ENCODE measurements around the gene BSCL2.
"Not testable (repeated sequence)": the region's sequence is repeated elsewhere in the genome, so short reads cannot be mapped to it uniquely, and the experiment has no call there.

BSCL2 gene

GRCh38 chr11:62682518-62682917, 24.7 kb downstream of the BSCL2 start:
- no peak for DNase-seq

DNA sequence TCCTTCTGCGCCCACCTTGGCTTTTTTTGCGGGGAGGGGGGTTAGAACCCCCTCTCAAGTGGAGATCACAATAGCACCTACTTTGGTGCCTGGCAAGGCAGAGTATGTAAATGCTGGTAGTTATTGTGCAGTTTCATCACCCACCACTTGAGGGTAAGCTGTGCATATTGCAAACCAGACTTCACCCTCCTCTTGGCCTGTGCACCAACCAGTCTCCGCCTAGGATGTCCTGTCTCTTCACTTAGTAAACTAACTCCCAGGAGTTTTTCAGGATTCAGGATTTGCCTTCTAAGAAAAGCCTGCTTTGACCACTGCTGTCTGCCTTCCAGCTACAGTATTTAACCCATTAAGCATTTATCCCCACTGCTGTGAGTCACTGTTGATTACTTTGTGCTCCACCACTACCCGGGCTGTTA, 26.4 kb downstream of the BSCL2 start:
- DNase-seq, result peak; percentile 81

- peak; percentile 89 for DNase-seq
These were observed 28.2 kb downstream of the BSCL2 start, which contains the start of gene UBXN1 for GRCh38 chr11:62678770-62679696. Gene UBXN1, minus strand, starts transcription at chr11:62679073. Its CDS starts 150 bp downstream, at chr11:62678923.

- no peak for DNase-seq
These were observed 28.8 kb downstream of the BSCL2 start for GRCh38 chr11:62678433-62678769.

- DNase-seq, result no peak
These were observed 29.5 kb downstream of the BSCL2 start for GRCh38 chr11:62677714-62678113.

GRCh38 chr11:62677156-62677555, 30.1 kb downstream of the BSCL2 start:
- no peak for DNase-seq

GRCh38 chr11:62676698-62677097, 30.5 kb downstream of the BSCL2 start:
- no peak for DNase-seq

DNA sequence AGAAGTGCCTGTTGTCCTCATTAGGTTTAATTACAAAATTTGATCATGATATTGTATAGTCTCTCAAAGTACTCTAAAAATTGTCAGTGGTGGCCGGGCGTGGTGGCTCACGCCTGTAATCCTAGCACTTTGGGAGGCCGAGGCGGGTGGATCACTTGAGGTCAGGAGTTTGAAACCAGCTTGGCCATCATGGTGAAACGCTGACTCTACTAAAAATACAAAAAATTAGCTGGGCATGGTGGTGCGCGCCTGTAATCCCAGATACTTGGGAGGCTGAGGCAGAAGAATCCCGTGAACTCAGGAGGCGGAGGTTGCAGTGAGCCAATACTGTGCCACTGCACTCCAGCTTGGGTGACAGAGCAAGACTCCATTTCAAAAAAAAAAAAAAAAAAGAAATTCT, 31.8 kb downstream of the BSCL2 start:
- DNase-seq, result not testable (repeated sequence)

DNA sequence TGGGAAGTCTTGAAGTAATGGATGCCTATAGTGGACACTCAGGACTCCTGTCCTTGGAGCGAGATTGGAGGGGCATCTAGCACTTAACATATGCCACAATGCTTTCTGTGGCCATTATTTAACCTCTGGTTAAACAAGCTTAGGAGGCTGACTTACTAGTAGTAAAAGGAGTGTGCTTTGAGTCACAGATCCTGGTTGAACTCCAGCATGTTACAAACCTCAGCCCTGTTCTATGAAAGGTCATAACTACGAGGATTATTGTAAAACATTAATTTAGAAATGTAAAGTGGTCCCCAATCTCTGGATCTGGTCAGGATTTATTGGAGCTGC, 34.1 kb downstream of the BSCL2 start:
- DNase-seq, result no peak

- peak; percentile 88 for DNase-seq
These were observed 35.4 kb downstream of the BSCL2 start, which contains the start of the genes LBHD1 and UQCC3 for GRCh38 chr11:62671608-62672389. Gene LBHD1, minus strand, starts transcription at chr11:62672267. Its CDS starts 2,236 bp downstream, at chr11:62670031. Gene UQCC3, plus strand, starts transcription at chr11:62671673. Its CDS starts 73 bp downstream, at chr11:62671746.

DNA sequence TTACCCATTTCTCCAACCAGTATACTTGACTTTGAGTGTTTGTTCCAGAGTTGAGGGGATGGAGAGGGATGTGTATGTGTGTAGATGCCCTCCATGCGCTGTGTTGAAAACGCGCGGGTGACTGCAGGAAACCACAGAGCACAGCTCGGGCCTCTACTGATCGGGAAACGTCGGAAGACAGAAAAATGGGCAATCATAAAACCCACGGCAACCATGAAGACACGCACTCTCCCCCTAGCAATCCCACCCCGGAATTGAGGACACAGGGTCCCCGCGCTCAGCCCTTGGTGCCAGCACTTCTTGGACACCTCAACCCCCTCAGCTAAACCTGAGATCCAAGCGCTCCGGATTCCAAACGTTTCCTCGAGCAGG, 36.0 kb downstream of the BSCL2 start:
- peak; percentile 30 for DNase-seq

GRCh38 chr11:62669420-62670161, 37.6 kb downstream of the BSCL2 start:
- DNase-seq, result no peak

DNA sequence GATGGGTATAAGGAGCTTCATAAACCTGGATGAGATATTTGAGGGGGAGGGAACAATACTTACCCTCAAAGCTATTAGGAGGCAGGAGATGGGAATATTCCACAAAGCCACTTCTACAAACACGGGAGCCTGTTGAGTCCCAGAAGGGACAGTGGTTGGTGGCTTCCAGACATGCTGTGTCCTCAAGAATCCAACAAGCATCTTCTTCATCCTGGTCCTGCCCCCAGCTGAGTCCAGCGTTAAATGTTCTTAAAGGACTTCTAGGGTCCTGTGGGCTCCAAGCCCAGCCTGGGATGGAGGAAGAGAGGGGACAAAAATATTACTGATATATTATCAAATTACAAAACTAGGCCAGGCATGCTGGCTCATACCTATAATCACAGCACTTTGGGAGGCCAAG, 39.8 kb downstream of the BSCL2 start:
- no peak for DNase-seq

DNA sequence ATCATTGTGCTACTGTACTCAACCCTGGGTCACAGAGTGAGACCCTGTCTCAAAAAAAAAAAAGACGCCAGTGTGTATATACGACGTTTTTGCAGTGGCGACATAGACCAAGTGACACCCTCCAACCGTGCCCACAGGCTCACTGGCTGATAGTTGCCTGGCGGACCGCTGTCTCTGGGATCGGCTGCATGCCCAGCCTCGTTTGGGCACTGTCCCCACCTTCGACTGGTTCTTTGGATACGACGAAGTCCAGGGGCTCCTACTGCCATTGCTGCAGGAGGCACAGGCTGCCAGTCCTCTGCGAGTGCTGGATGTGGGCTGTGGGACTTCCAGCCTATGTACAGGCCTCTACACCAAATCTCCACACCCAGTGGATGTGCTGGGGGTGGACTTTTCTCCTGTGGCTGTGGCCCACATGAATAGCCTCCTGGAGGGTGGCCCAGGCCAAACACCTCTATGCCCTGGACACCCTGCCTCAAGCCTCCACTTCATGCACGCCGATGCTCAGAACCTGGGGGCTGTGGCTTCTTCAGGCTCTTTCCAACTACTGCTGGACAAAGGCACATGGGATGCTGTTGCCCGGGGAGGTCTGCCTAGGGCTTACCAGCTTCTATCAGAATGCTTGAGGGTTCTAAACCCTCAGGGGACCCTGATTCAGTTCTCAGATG, 40.8 kb downstream of the BSCL2 start:
- no peak for DNase-seq

DNA sequence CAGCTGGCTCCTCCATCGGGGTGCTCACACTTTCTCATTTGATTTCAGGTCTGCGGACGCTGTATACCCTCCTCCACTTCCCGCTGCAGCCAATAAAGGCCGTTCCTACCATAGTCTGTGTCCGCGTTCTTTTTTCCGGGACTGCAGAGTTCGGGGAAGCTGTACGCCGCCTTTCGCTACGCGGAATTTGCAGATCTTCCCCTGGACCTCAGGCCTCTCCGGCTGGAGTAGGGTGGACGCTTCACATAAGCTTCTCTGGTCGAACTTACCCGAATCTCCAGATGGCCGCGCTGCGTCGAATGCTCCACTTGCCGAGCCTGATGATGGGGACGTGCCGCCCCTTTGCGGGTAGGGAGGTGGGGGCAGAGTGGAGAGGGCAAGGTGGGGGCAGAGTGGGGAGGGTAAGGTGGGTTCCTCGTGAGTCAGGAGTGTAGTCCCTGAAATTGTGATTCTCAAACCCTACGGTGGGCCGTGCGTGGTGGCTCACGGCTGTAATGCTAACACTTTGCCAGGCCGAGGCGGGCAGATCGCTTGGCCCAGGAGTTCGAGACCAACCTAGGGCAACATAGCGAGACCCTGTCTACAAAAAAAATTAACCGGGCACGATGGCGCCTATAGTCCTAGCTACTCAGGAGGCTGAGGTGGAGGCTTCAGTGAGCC, 41.5 kb downstream of the BSCL2 start:
- peak; percentile 47 for DNase-seq

- DNase-seq, result peak; percentile 95
These were observed 42.1 kb downstream of the BSCL2 start, which contains the start of the genes C11orf98 and CSKMT for GRCh38 chr11:62665075-62665598. Gene C11orf98, minus strand, starts transcription at chr11:62665210. Its CDS starts 41 bp downstream, at chr11:62665169. Gene CSKMT, plus strand, starts transcription at chr11:62665312. Its CDS starts 568 bp downstream, at chr11:62665880.

GRCh38 chr11:62664405-62665074, 42.7 kb downstream of the BSCL2 start:
- DNase-seq, result peak; percentile 48

DNA sequence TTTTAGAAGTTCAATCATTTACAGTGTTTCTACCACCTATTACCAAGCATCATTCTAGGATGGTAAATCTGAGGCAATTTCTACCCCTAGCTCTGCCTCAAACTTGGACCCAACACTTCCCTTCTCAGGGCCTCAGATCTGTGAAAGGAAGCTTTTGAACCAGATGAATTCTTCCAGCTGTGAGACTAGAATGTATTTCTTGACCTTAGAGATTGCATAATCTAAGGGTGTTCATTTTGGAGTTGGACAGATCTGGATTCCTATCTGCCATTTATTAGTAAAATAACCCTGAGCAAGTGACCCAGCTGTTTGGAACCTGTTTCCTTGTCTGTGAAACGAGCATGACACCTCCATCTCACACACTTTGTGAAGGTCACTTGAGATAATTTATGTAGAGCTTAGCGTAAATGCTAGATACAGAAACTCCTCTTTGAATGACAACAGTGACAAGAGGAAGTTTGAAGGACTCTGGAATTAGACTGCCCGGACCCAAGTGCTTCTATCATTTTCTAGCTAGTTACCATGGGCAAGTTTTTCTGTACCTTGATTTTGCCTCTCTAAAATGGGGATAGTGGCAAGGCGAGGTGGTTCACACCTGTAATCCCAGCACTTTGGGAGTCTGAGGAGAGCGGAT, 50.3 kb downstream of the BSCL2 start:
- DNase-seq, result no peak

DNA sequence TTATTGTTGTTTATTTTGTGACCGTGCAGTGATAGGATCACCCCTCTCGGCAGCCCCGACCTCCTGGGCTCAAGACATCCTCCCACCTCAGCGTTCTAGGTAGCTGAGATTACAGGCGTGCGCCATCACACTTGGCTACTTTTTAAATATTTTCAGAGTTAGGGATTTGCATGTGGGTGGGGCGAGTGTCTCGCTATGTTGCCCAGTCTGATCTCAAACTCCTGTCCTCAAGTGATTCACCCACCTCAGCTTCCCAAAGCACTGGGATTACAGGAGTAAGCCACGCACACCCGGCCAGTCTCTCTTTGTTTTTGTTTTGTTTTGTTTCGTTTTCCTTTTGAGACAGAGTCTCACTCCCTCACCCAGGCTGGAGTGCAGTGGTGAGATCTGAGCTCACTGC, 52.9 kb downstream of the BSCL2 start:
- DNase-seq, result no peak

All from fibroblast of skin of right biceps (primary cell).